HFFc6 (cell line): ENCODE measurements around the gene HIPK2. TPM values are rescaled to one million over a fixed set of nuclear protein-coding genes. Genes with fewer than 3 reads are reported as not detected.

Experiments
- DNase-seq: peaks from one replicate; pipeline ENCODE4 v3.0.0-alpha.2; 2018
- H3K27ac Mint-ChIP-seq: 2 replicates; pipeline ENCODE4 v1.8.0; 2020; ENCODE audit warnings: mild to moderate bottlenecking, mixed read lengths
- H3K27me3 Mint-ChIP-seq: 2 replicates; pipeline ENCODE4 v1.8.0; 2021; ENCODE audit warnings: mild to moderate bottlenecking, moderate library complexity, mixed read lengths; ENCODE audit not compliant: insufficient read depth
- H3K36me3 Mint-ChIP-seq: 2 replicates; pipeline ENCODE4 v1.8.0; 2021; ENCODE audit warnings: low read depth, mixed read lengths
- H3K4me1 Mint-ChIP-seq: 2 replicates; pipeline ENCODE4 v1.8.0; 2020; ENCODE audit warnings: low read depth, mixed read lengths
- H3K4me3 Mint-ChIP-seq: 2 replicates; pipeline ENCODE4 v1.8.0; 2020; ENCODE audit warnings: mild to moderate bottlenecking, moderate library complexity, mixed read lengths
- H3K9me3 Mint-ChIP-seq: 2 replicates; pipeline ENCODE4 v1.8.0; 2020; ENCODE audit warnings: mild to moderate bottlenecking, mixed read lengths
- total RNA-seq, 6 experiments: library from RNA; stranded (reverse); fragmentation: NEBNext Ultra II Directional; extraction: Animal tissue kit (Norgen Biotek cat#: 25700); gene quantifications; 2 replicates in 1 of 6; 3 replicates in 5 of 6; pipeline ENCODE4 v1.2.3, GENCODE V29; 2021
- TF ChIP-seq, protein P1 (sequence below): fragments of 200-600 bp; sonication (generic); IDR thresholded peaks from 2 replicates; pipeline ENCODE4 v1.5.0; 2021; ENCODE audit warnings: antibody characterized with exemption, mild to moderate bottlenecking

HIPK2 gene
- total RNA-seq, 6 experiments from 2014 or later = 14.6 to 33.4 (median 31.4) TPM

DNA sequence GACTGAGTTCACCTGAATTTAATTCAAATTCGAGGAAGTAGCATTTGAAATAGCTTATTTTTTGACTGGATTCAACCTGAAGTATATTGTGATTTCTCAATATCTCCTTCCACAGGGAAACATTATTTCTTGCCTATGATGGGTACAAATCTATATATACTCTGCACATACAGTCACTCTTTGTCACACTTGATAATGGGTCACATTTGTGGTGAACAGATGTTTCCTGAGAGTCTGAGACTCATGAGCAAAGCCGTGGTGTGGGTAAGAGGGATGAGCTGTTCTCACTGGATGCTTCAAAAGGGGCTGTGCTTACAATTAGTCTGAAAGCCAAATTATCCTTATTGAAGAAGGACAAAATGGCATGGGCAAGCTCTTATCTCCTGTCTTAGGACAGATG lies 33.3 kb upstream of the HIPK2 start:
- Mint-ChIP-seq H3K9me3 (peaks cover 4% of the 10 kb centered on the region), H3K27me3 (peaks cover 43% of the 10 kb centered on the region), H3K27ac (no peak overlapping the region), H3K4me3 (no peak overlapping the region), H3K36me3 (peaks cover 3% of the 10 kb centered on the region; the same call in 1 of the 2 replicates), H3K4me1 (peaks cover 7% of the 10 kb centered on the region)
- TF ChIP-seq, protein P1, sequence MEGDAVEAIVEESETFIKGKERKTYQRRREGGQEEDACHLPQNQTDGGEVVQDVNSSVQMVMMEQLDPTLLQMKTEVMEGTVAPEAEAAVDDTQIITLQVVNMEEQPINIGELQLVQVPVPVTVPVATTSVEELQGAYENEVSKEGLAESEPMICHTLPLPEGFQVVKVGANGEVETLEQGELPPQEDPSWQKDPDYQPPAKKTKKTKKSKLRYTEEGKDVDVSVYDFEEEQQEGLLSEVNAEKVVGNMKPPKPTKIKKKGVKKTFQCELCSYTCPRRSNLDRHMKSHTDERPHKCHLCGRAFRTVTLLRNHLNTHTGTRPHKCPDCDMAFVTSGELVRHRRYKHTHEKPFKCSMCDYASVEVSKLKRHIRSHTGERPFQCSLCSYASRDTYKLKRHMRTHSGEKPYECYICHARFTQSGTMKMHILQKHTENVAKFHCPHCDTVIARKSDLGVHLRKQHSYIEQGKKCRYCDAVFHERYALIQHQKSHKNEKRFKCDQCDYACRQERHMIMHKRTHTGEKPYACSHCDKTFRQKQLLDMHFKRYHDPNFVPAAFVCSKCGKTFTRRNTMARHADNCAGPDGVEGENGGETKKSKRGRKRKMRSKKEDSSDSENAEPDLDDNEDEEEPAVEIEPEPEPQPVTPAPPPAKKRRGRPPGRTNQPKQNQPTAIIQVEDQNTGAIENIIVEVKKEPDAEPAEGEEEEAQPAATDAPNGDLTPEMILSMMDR = no peak
- no peak for DNase-seq

DNA sequence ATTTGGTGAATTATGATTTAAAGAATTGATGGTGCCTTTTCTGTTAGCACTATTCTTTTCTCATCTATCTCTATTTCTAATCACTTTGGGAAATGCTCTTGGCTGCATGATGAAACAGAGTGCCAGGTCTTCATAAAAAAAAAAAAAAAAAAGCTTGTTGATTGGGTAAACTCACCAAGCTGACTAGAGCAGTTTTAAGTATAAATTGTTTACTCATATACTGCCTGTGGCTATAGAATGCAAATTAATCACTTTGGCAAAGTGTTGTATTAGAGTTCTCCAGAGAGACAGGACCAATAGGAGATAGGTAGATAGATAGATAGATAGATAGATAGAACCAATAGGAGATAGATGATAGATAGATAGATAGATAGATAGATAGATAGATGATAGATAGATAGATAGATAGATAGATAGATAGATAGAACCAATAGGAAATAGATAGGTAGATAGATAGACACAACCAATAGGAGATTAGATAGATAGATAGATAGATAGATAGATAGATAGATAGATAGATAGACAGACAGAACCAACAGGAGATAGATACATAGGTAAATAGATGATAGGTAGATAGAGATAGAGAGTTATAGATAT lies 31.1 kb upstream of the HIPK2 start:
- Mint-ChIP-seq H3K27me3 (peaks cover 33% of the 10 kb centered on the region), H3K36me3 (no peaks in the 10 kb centered on the region), H3K4me3 (no peak overlapping the region)

DNA sequence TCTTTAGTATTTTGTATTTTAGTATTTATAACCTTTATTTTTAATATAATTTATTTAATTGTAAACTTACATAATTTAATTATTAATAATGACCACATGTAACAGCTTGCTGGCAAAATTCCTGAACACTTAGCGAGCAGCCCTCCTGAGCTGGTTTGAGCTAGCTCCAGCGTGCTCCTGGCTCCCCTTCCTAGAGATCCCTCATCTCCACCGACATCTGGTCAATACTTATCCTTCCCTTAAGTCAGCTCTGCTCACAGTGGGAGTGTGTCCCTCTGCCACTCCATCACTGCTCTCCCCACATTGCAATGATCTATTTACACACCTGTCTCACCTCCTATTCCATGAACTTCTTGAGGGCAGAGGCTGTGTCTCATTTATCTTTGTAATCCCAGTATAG lies 30.6 kb upstream of the HIPK2 start:
- peaks cover 29% of the 10 kb centered on the region for H3K27me3 Mint-ChIP-seq
- peaks cover 7% of the 10 kb centered on the region for H3K4me1 Mint-ChIP-seq
- peaks cover 12% of the 10 kb centered on the region for H3K9me3 Mint-ChIP-seq
- 0 out of 2 replicates have a peak, but pooled peaks cover under 1% of the 10 kb centered on the region for H3K36me3 Mint-ChIP-seq
- TF ChIP-seq, protein P1 = no peak
- no peak overlapping the region for H3K4me3 Mint-ChIP-seq
- no peak for DNase-seq
- H3K27ac Mint-ChIP-seq = no peak overlapping the region

More for the DNA sequence above, 31.1 kb upstream of the HIPK2 start:
- Mint-ChIP-seq H3K4me1 (peaks cover 7% of the 10 kb centered on the region), H3K27ac (no peak overlapping the region), H3K9me3 (peaks cover 9% of the 10 kb centered on the region; the same call in 1 of the 2 replicates)
- TF ChIP-seq, protein P1 = no peak
- no peak for DNase-seq

DNA sequence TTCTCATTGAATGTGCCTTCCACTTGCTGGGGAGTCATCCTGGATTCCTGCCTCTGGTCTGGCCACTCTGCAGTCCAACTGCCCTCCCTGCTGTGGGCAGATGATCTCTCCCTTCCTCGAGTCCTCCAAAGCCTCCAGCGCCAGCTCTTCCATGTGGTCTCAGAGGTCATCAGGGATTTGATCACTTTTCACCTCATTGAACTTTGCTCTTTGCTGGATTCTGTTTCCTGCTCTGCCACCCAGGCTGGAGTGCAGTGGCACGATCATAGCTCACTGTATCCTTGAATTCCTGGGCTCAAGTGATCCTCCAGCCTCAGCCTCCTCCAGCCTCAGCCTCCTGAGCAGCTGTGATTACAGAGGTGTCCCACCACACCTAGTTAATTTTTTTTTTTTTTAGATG lies 29.2 kb upstream of the HIPK2 start:
- Mint-ChIP-seq H3K27me3 (peaks cover 26% of the 10 kb centered on the region), H3K4me3 (no peak overlapping the region), H3K27ac (no peak overlapping the region), H3K9me3 (peaks cover 23% of the 10 kb centered on the region), H3K4me1 (peaks cover 7% of the 10 kb centered on the region), H3K36me3 (peaks cover 9% of the 10 kb centered on the region)
- TF ChIP-seq, protein P1 = no peak
- DNase-seq = no peak

DNA sequence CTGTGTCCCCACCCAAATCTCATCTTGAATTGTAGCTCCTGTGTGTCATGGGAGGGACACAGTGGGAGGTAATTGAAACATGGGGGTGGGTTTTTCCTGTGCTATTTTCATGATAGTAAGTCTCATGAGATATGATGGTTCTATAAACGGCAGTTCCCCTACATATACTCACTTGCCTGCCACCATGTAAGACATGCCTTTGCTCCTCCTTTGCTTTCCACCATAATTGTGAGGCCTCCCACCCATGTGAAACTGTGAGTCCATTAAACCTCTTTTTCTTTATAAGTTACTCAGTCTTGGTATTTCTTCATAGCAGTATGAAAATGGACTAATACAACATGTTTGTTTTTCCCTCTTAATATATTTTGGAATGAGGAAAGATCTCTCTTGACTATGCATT lies 26.8 kb upstream of the HIPK2 start:
- peaks cover 3% of the 10 kb centered on the region for H3K4me1 Mint-ChIP-seq
- no peak overlapping the region for H3K4me3 Mint-ChIP-seq
- H3K9me3 Mint-ChIP-seq = peaks cover 23% of the 10 kb centered on the region
- H3K36me3 Mint-ChIP-seq = peaks cover 9% of the 10 kb centered on the region
- peaks cover 16% of the 10 kb centered on the region for H3K27me3 Mint-ChIP-seq
- H3K27ac Mint-ChIP-seq = no peak overlapping the region
- no peak for DNase-seq
- TF ChIP-seq, protein P1 = no peak
